ENCODE results near the gene CAPZB. TPM values are rescaled to one million over a fixed set of nuclear protein-coding genes. Genes with fewer than 3 reads are reported as not detected.
"Not testable (repeated sequence)": the region's sequence is repeated elsewhere in the genome, so short reads cannot be mapped to it uniquely, and the experiment has no call there.

Gene CAPZB
- total RNA-seq, 4 donors from 2014 or later: 107 to 210 (median 119) TPM

DNA sequence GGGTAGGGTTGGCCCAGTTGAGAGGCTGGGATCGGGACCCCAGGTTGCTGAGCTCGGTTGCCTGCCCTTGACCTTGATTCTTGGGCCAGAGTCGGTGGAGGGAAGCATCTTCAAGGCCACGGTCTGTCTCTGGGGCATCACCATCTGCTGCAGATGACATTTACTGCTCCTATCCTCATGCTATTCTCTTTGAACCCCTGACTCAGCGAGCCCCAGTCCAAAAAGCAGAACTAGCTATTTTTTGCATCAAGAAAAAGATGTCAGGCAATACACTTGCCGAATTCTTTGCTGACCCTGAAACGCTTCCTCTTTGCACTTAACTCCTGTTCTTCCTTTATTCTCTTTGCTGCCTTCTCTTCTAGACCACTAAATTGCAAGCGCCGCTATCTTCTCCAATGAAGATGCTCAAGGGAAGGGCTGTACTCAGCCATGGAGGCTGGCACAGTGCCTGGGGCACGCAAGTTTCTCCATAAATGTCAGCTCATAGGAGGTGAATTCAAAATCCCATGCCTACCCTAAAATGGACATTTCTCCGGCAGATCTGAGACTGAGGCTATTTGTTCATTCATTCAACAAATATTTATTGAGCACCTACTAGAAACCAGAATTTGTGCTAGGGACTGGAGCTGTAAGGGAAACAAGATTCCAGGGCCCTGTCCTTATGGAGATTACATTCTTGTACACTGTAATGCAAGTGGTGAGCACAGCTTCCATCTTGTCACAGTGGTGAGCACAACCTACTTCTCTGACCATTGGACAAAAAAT is 20.5 kb upstream of the CAPZB start:
- H3K4me1 ChIP-seq: peaks cover 0 to 28% (median 15%) of the 10 kb centered on the region in 4 donors
- DNase-seq: peak in 1 of 3 donors; percentile 52
- no peaks in the 10 kb centered on the region for H3K9me3 ChIP-seq
- peak overlapping the region; percentile 59 to 76 (median 73) for H3K27ac ChIP-seq
- H3K4me3 ChIP-seq: no peak overlapping the region
- no peaks in the 10 kb centered on the region for H3K36me3 ChIP-seq
- TF ChIP-seq POLR2A (IDR thresholded peaks at IDR 0.05): no peak
- TF ChIP-seq, protein P1, sequence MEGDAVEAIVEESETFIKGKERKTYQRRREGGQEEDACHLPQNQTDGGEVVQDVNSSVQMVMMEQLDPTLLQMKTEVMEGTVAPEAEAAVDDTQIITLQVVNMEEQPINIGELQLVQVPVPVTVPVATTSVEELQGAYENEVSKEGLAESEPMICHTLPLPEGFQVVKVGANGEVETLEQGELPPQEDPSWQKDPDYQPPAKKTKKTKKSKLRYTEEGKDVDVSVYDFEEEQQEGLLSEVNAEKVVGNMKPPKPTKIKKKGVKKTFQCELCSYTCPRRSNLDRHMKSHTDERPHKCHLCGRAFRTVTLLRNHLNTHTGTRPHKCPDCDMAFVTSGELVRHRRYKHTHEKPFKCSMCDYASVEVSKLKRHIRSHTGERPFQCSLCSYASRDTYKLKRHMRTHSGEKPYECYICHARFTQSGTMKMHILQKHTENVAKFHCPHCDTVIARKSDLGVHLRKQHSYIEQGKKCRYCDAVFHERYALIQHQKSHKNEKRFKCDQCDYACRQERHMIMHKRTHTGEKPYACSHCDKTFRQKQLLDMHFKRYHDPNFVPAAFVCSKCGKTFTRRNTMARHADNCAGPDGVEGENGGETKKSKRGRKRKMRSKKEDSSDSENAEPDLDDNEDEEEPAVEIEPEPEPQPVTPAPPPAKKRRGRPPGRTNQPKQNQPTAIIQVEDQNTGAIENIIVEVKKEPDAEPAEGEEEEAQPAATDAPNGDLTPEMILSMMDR (IDR thresholded peaks at IDR 0.05): no peak
- H3K27me3 ChIP-seq: no peaks in the 10 kb centered on the region

DNA sequence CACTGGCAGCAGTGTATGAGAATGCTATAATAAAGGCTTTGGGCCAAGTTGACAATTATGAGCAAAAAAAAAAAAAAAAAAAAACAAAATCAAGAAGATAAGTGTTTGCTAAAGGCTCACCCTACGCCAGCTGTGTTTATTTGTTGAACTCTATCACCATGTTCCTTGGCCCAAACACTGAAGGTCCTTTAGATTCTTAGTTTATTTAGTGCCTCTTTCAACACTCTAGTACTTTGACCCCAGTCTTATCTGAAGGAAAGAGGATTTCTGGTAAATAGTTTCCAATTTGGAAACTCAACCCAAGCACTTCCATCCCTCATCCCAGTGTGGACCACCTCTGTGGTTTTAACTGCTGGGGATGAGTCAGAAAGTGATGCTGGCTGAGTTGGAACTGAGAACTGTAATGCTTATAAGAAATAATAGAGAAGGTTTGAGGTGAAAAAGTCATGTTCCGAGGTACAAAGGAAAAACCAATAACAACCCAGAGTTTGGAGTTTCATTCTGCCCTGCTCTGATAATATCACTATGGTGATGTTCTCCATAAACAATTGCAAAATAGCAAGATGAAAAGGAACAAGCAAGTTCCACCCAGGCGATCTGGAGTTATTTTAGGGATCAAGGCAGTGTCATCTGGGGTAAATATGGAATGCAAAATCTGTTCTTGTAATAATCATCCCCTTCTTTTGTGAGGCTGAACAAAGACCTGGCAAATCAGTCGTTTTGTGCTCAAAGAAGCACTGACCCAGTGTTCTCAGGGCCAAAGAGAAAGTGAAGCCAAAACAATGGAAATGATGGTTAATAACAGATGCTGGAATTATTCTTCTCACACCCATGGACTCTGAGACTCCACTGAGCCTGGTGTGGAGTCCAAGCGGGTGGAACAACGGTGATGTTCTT is 19.7 kb upstream of the CAPZB start:
- Histone ChIP-seq H3K4me1 (peaks cover 0 to 26% (median 12%) of the 10 kb centered on the region in 4 donors), H3K27ac (peak overlapping the region; percentile 59 to 76 (median 73)), H3K9me3 (no peaks in the 10 kb centered on the region), H3K36me3 (no peaks in the 10 kb centered on the region), H3K27me3 (no peaks in the 10 kb centered on the region), H3K4me3 (no peak overlapping the region)
- TF ChIP-seq POLR2A (IDR thresholded peaks at IDR 0.05): no peak
- TF ChIP-seq, protein P1 (IDR thresholded peaks at IDR 0.05): no peak
- no peak for DNase-seq

DNA sequence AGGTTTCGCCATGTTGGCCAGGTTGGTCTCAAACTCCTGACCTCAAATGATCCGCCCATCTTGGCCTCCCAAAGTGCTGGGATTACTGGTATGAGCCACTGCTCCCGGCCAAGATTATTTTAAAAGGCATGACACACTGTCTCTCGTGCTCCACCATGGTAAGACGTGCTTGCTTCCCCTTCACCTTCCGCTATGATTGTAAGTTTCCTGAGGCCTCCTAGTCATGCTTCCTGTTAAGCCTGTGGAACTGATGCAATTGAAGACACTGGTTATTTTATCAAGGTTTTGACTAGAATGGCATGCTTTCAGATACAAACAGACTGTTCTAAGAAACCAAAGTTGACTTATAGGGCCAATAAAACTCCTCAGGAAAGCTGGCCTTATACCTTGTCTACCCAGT is 16.9 kb upstream of the CAPZB start:
- not testable (repeated sequence) for H3K36me3 ChIP-seq, H3K9me3 ChIP-seq, H3K27me3 ChIP-seq, H3K4me3 ChIP-seq, H3K27ac ChIP-seq, DNase-seq
- peaks cover 0 to 22% (median 11%) of the 10 kb centered on the region in 4 donors for H3K4me1 ChIP-seq

DNA sequence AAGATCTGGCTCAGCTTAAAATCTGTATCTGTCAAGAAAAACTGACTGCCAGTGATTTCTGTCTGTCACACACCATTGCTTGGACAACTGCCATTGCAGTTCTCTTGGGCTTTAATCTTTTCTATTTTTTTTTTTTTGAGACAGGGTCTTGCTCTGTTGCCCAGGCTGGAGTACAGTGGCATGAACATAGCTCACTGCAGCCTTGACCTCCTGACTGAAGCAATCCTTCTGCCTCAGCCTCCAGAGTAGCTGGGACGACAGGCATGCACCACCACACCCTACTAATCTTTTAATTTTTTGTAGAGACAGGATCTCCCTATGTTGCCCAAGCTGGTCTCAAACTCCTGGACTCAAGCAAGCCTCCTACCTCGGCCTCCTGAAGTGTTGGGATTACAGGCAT is 14.5 kb upstream of the CAPZB start:
- not testable (repeated sequence) for H3K36me3 ChIP-seq, DNase-seq, H3K4me3 ChIP-seq, H3K9me3 ChIP-seq, H3K27me3 ChIP-seq, H3K27ac ChIP-seq
- peaks cover 0 to 12% (median under 1%) of the 10 kb centered on the region in 4 donors for H3K4me1 ChIP-seq

DNA sequence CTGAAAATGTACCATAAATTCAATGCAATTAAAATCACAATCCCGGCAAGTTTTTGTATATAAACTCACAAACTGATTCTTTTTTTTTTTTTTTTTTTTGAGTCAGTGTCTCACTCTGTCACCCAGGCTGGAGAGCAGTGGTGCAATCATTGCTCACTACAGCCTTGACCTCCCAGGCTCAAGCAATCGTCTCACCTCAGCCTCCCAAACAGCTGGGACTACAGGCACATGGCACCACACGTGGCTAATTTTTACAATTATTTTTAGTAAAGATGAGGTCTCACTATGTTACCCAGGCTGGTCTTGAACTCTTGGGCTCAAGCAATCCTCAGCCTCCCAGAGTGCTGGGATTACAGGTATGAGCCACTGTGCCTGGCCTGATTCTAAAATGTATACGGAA is 12.1 kb upstream of the CAPZB start:
- H3K36me3 ChIP-seq, H3K4me1 ChIP-seq, H3K27ac ChIP-seq, DNase-seq, H3K27me3 ChIP-seq, H3K4me3 ChIP-seq, H3K9me3 ChIP-seq: not testable (repeated sequence)

DNA sequence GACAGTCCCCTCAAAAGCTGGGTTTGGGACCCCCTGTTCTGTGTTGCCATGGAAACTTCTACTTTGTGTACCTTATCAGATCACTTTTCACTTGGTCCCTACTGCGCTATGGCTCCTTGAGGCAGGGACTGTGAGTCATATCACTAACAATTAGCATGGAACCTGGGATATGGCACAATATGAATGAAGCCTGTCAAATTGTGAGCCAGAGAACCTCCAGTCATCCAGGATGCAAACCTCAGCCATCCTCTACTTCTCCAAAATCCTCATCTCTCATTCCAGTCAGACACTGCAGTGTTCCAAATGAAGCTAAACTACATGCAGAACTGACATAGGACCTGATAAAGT is 11.2 kb upstream of the CAPZB start:
- peak overlapping the region in 2 of 4 donors; percentile 39 to 57 for H3K27ac ChIP-seq
- TF ChIP-seq POLR2A (IDR thresholded peaks at IDR 0.05): no peak
- TF ChIP-seq, protein P1 (IDR thresholded peaks at IDR 0.05): no peak
- no peaks in the 10 kb centered on the region for H3K9me3 ChIP-seq
- no peaks in the 10 kb centered on the region for H3K4me1 ChIP-seq
- no peak for DNase-seq
- H3K4me3 ChIP-seq: no peak overlapping the region
- no peaks in the 10 kb centered on the region for H3K27me3 ChIP-seq
- H3K36me3 ChIP-seq: no peaks in the 10 kb centered on the region
